Neuron (in vitro differentiated cells): ENCODE measurements around the gene ADGRL1.

ENCODE experiments used
- H2AFZ ChIP-seq: one replicate; pipeline ENCODE4 v1.6.1; 2013; ENCODE audit warnings: low read depth, mild to moderate bottlenecking, inconsistent platforms, low read length, moderate library complexity
- H3K27me3 ChIP-seq: one replicate; pipeline ENCODE4 v1.6.1; 2013; ENCODE audit warnings: low read length; ENCODE audit not compliant: insufficient read depth
- H3K36me3 ChIP-seq: one replicate; pipeline ENCODE4 v1.6.1; 2013; ENCODE audit warnings: low read length; ENCODE audit not compliant: insufficient read depth
- H3K4me1 ChIP-seq: one replicate; pipeline ENCODE4 v1.6.1; 2013; ENCODE audit warnings: low read length; ENCODE audit not compliant: insufficient read depth
- H3K4me3 ChIP-seq: 2 replicates; pipeline ENCODE4 v1.5.1; 2013; ENCODE audit warnings: mild to moderate bottlenecking, low read length, moderate library complexity
- H3K9me3 ChIP-seq: one replicate; pipeline ENCODE4 v1.6.1; 2013; ENCODE audit warnings: low read length

Gene ADGRL1

DNA sequence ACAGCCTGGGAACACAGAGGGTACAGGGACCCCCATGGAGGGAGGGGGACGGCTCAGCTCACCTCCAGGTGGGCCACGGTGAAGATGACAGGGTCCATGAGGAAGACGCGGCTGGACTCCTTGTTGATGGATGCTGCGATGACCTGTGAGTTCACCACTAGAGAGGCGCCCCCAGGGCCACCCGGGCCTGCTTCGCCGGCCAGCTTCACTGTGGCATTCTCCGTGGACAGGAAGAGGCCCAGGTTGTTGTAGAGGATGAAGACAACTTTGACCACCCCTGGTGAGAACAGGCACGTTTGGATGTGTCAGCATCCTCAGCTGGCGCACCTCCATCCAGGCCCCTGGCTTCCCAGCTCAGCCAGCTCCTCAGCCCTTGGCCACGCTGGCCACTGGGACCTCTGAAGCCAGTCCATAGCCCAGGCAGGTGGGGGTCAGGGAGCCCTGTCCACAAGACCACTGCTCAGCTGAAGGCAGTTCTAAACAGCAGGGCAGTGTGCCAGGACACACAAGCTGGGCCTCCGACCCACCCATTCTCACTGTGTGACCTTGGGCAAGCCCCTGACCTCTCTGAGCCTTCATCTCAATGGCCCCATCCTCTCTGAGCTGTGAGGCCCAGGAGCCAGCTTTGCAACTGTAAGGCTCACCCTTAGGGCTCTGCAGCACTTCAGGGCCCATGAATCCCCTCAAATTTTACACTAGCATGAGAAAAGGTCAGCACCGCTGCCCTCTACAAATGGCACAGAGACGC is 47.5 kb downstream of the ADGRL1 start:
- H3K36me3 ChIP-seq, result peaks cover 45% of the 10 kb centered on the region
- H3K4me1 ChIP-seq, result no peaks in the 10 kb centered on the region
- no peak overlapping the region for H3K4me3 ChIP-seq
- H2AFZ ChIP-seq, result no peak overlapping the region
- H3K27me3 ChIP-seq, result no peaks in the 10 kb centered on the region
- H3K9me3 ChIP-seq, result peaks cover 7% of the 10 kb centered on the region

DNA sequence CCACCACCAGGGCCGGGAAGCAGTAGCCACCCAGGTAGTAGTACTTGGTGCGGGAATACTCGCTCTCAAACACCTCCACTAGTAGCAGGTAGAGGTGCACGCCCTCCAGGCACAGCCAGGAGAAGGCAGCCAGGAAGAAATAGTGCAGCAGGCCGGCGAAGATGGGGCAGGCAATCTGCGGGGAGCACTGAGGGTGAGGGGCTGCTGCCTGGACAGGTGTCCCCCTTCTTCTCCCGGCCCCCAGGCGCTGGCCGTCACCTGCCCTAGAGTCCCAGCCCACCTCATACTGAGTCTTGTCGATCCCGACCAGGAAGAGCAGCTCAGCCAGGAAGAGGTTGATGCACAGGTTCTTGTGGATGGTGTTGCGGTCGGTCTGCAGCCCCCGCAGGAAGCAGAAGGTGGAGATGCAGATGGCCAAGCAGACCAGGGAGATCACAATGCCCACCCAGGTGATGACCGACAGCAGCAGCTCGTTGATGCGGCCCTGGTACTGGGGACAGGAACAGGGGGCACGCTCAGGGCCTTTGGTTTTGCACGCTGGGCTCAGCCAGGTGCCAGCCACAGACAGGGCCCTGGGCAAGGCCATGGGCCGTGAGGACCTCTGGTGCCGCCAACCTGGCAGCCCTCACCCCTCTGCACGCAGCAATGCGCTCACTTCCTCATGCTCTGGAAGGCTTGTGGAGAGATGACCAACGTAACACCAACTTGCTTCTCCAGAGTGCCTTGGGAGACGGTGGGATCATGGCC is 48.8 kb downstream of the ADGRL1 start:
- H3K4me3 ChIP-seq, result no peak overlapping the region
- H2AFZ ChIP-seq, result no peak overlapping the region
- no peaks in the 10 kb centered on the region for H3K9me3 ChIP-seq
- H3K4me1 ChIP-seq, result no peaks in the 10 kb centered on the region
- no peaks in the 10 kb centered on the region for H3K27me3 ChIP-seq
- peaks cover 48% of the 10 kb centered on the region for H3K36me3 ChIP-seq

DNA sequence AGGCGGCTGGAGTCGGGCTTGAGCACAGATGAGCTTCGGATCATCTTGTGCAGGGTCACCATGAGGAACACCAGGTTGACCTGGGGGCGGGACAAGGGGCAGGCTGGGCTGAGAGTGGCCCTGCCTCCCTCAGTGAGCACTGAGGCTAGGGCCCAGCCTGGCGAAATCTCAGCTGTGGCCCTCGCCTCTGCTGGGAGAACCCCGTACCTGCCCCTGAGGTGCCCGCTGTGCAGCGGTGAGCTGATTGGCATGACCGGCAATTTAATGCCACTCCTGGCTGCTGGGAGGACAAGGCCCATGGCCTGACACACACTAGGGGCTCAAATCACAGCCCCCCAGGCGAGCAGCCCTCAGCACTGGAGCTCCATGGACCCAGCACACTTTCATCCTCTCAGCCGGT is 49.8 kb downstream of the ADGRL1 start:
- no peaks in the 10 kb centered on the region for H3K27me3 ChIP-seq
- H2AFZ ChIP-seq, result no peak overlapping the region
- H3K4me3 ChIP-seq, result no peak overlapping the region
- H3K36me3 ChIP-seq, result peaks cover 54% of the 10 kb centered on the region
- H3K4me1 ChIP-seq, result no peaks in the 10 kb centered on the region
- no peaks in the 10 kb centered on the region for H3K9me3 ChIP-seq

DNA sequence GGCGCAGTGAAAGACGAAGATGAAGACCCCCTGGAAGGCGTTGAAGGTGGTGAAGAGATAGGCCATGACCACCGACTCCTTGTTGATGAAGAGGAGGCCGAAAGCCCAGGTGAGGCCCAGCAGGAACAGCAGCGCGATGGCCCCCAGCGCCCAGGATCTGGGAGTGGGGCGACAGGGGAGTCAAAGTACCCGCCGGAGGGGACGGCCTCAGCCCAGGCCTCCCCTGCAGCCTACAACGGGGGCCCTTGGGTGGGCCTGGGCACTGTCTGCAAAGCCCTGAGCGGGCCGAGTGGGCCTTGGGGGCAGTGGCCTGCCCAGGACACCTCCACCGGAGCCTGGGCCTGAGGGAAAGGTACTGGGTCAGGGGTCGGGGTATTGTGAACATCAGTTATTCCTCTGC is 50.6 kb downstream of the ADGRL1 start:
- peaks cover 54% of the 10 kb centered on the region for H3K36me3 ChIP-seq
- H3K4me3 ChIP-seq, result no peak overlapping the region
- no peaks in the 10 kb centered on the region for H3K9me3 ChIP-seq
- no peaks in the 10 kb centered on the region for H3K4me1 ChIP-seq
- no peaks in the 10 kb centered on the region for H3K27me3 ChIP-seq
- no peak overlapping the region for H2AFZ ChIP-seq

DNA sequence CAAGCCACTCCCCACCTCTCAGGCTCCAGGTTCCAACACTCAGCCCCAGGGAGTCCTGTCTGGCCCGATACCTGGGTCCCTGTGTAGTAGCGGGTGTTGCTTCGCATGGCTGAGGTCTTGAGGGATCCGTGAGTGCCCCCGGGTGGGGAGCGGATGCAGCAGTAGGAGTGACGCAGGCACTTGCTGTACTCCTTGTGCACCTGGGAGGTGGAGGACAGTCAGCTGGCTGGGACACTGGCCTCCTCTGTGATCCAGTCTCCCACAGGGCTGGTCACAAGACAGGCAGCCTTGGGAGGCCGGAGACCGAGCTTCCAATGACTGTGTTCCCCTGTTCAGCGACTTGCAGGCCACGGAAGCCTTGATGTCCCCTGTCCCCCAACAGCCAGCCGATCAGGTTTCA is 53.3 kb downstream of the ADGRL1 start:
- Histone ChIP-seq H3K4me3 (no peak overlapping the region), H3K9me3 (no peaks in the 10 kb centered on the region), H2AFZ (no peak overlapping the region), H3K36me3 (peaks cover 44% of the 10 kb centered on the region), H3K27me3 (no peaks in the 10 kb centered on the region), H3K4me1 (peaks cover 19% of the 10 kb centered on the region)

DNA sequence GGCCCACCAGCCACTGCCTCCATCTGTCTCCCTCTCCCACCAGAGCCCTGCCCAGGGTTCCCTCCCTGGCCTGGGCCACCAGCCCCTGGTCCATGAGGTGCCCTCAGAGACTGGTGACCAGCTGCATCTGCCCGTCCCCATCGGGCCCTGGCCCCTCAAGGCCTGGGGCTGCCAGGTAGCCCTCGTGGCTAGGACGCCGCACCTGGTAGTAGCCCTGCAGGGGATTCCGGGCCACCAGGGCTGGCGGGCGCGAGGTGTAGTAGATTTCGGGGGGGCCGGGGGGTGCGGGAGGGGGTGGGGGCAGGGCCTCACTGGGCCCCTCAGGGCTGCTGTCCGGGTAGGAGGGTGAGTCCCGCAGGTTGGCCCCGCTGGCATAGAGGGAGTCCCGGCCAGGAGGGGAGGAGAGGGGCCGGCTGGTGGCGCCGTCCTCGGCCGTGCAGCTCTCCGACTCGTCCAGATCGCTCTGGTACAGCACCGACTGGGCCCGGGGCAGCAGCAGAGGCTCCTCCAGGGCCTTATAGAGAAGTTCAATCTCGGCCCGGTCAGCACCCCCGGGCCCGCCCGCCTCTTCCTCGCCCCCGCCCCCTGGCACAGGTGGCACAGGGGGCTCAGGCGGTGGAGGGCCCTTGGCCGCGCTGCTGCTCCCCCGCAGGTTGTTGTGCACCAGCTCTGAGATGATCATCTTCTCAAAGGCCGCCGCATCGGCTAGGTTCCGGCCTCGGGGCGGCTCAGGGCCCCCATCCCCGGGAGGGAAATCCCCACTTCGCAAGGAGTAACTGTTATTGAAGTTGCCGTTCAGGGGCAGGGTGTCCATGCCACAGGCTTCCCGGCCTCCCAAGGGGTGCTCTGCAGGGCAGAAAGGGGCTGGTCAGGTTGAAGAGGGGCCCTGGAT is 55.0 kb downstream of the ADGRL1 start:
- Histone ChIP-seq H3K9me3 (no peaks in the 10 kb centered on the region), H3K36me3 (peaks cover 28% of the 10 kb centered on the region), H3K4me3 (no peak overlapping the region), H2AFZ (no peak overlapping the region), H3K4me1 (peaks cover 19% of the 10 kb centered on the region), H3K27me3 (no peaks in the 10 kb centered on the region)

DNA sequence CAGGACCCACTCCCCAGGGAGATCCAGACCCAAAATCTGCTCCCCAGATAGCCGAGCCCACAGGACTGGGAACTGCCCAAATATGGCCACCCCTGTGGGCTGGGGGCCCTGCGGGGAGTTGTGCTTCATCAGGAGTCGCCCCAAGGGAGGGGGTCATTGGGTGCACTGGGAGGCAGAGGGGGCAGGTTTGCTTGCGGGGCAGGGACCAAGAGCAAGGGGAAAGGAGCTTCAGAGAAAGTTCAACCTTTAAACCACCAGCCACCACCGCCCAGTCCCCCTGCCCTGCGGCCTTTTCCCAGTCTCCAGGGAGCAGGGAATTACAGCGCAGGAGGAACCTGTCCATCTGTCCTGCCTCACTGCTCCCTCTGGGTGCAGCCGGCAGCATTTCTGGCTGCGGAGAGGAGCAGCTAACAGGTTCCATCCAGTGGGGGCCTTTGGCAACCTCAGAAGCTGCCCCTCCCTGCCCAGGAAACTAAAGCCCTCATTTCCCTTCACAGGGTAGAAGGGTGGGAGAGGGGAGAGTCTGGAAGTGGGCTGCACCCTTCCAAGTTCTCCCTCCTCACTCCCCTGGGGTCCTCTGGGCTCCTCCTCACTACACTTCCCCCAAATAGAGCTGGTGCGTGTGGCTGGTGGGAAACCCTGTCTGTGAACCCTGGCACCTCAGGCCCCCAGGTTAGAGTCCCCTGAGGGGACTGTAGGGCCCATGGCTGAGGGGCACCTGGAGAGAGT is 55.8 kb downstream of the ADGRL1 start:
- no peaks in the 10 kb centered on the region for H3K9me3 ChIP-seq
- no peak overlapping the region for H3K4me3 ChIP-seq
- H2AFZ ChIP-seq, result no peak overlapping the region
- peaks cover 23% of the 10 kb centered on the region for H3K36me3 ChIP-seq
- peaks cover 19% of the 10 kb centered on the region for H3K4me1 ChIP-seq
- H3K27me3 ChIP-seq, result no peaks in the 10 kb centered on the region

DNA sequence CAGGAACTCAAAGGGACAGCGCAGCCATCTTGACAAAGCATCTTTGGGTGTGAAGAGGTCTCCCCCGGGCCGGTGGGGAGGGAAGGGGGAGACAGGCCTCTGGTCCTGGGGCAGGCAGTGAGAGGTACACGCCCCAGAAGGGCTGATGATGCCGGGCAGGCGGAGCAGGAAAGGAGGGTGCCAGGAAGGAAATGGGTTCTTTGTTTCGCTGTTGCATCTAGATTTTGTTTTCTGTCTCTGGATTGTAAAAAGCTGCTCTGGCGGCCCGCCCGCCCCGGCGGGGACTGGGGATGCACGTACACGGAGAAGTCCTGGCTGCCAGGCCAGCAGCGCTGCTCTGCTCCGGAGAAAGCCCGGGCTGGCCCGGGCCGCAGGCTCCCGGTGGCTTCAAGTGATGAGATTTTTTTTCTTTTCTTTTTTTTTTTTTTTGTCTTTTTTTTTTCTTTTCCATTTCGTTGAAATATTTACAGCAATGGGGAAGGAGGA is 56.4 kb downstream of the ADGRL1 start:
- H3K9me3 ChIP-seq, result no peaks in the 10 kb centered on the region
- peaks cover 19% of the 10 kb centered on the region for H3K4me1 ChIP-seq
- no peaks in the 10 kb centered on the region for H3K27me3 ChIP-seq
- H2AFZ ChIP-seq, result no peak overlapping the region
- no peak overlapping the region for H3K4me3 ChIP-seq
- H3K36me3 ChIP-seq, result peaks cover 18% of the 10 kb centered on the region

DNA sequence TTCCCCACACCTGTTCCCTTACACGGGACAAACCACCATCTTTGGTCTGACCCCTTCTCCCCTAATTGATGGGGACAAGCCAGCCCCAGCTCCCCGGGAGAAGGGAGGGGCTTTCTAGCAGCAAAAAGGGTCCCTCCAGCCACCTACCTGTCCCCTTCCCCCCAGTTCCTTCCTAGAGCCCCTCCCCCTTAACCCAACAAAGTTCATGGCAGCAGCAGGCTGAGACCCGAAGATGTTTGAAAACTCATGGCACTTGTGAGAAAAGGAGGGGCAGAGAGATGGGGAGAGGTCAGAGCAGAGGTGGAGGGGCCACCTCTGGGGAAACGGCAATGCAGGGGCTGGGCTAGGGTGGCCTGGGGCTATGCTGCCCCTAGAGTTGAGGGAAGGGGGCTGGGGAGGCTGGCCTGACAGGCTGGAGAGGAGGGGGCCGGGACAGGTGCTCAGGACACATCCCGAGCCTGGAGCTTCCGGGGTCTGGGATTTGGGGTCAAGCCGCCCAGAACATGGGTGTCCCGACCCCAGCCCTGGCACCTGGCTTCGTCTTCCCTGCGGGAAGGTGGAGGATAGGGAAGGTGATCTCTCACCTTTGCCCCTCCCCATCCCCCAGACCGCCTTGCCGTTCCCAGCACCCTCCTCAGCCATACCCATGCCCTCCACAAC is 57.1 kb downstream of the ADGRL1 start:
- H3K36me3 ChIP-seq, result peaks cover 16% of the 10 kb centered on the region
- H3K27me3 ChIP-seq, result no peaks in the 10 kb centered on the region
- H3K4me3 ChIP-seq, result no peak overlapping the region
- H3K4me1 ChIP-seq, result peaks cover 19% of the 10 kb centered on the region
- no peaks in the 10 kb centered on the region for H3K9me3 ChIP-seq
- H2AFZ ChIP-seq, result no peak overlapping the region

DNA sequence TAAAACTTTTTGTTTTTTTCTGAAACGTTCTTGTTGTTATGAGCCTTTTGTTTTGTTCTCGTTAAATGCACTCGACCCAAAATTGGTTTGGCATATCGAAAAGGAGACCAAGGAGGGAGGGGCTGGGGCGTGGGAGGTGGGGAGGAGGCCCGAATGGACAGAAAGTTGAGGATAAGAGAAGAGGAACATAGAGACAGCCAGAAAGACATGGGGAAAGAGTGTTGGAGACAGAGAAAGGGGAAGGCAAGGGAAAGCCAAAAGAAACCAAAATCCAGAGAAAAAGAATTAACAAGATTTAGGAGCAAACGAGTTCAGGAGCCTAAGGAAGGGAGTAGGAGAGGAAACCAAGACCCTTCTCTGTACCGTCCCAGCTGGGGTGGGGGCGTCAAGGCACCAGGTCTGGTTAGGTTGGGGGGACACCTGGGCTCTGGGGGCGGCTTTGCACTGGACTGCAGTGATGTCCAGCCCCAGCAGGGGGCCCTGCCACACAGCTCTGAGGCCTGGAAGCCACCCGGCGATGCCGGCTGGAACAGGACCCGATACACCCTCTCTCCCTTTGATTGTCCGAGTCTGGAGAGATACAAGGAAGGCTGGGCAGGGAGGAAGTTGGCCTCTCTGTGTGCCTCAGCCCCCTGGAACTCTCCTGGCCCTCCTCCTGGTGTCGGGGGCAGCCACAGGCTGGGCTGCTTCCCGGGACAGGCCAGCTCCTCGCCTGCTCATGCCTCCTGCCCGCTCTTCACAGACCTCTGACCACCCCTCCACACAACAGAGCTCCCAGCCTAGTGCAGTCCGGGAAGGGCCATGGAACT is 58.0 kb downstream of the ADGRL1 start:
- H3K9me3 ChIP-seq, result no peaks in the 10 kb centered on the region
- no peak overlapping the region for H2AFZ ChIP-seq
- no peak overlapping the region for H3K4me3 ChIP-seq
- peaks cover 15% of the 10 kb centered on the region for H3K36me3 ChIP-seq
- no peaks in the 10 kb centered on the region for H3K27me3 ChIP-seq
- H3K4me1 ChIP-seq, result peaks cover 19% of the 10 kb centered on the region

DNA sequence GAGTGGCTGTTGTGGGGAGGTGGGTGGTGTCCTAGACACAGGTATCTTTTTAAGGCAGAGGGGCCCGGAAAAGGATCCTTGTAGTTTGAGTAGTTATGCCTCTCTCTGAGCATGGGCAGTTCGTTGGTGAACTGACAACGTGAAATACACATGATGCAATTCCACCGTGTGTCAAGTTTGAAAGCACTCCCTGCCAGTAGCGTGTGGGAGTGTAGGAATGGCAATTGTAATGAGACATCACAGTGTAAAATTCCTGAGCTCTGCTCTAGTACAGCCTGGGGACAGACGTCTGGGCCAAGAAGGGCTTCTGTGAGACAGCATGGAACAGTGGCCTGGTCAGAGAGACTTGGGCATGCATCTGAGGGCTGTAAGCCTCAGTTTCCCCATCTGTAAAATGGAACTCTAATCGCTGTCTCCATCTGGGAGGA is 59.2 kb downstream of the ADGRL1 start:
- Histone ChIP-seq H3K4me3 (no peak overlapping the region), H2AFZ (no peak overlapping the region), H3K4me1 (peaks cover 19% of the 10 kb centered on the region), H3K27me3 (no peaks in the 10 kb centered on the region), H3K9me3 (no peaks in the 10 kb centered on the region), H3K36me3 (peaks cover 4% of the 10 kb centered on the region)
